Measurements from ENCODE around the gene PEAK1. TPM values are rescaled to one million over a fixed set of nuclear protein-coding genes. Genes with fewer than 3 reads are reported as not detected.

The PEAK1 gene
- total RNA-seq, 2 donors from 2014 or later, result 25.4 to 38.4 TPM

DNA sequence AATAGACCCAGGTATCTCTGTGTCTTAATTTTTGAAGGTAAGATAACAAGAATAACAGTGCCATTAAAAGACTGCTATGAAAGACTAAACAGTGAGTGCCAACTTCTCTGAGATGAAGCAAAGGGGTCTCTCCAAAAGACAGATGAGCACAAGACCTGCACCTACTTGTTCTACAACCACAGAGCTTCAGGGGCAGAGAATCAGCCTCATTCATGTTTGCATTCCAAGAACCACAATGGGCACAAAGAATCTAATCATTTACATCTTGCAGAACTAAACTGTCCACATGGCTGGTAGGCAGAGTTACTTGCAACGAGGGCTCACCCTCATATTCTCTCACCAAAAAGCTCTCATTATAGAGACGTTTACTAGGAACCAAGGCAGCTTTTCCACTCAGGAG lies 83.9 kb downstream of the PEAK1 start:
- Histone ChIP-seq H3K27me3 (ENCODE audit: control insufficient read depth, insufficient read depth, low read length, poor library complexity, severe bottlenecking) (no peaks in the 10 kb centered on the region), H3K9me3 (ENCODE audit: control insufficient read depth, low read length) (peaks cover 2% of the 10 kb centered on the region), H3K4me3 (ENCODE audit: low read length) (no peak overlapping the region), H3K4me1 (ENCODE audit: control insufficient read depth, insufficient read depth, low read length) (no peaks in the 10 kb centered on the region), H3K9ac (ENCODE audit: extremely low read depth, low read length, poor library complexity, severe bottlenecking) (no peak overlapping the region), H3K36me3 (ENCODE audit: control insufficient read depth, insufficient read depth, low read length) (no peaks in the 10 kb centered on the region), H3K27ac (ENCODE audit: low read depth, low read length) (no peak overlapping the region)
- DNase-seq, result no peak
- no peak overlapping the region for H3K27ac Mint-ChIP-seq
- peaks cover 2% of the 10 kb centered on the region for H3K9me3 Mint-ChIP-seq
- H3K27me3 Mint-ChIP-seq (ENCODE audit: insufficient read depth), result no peaks in the 10 kb centered on the region
- TF ChIP-seq CTCF (conservative IDR thresholded peaks at IDR 0.05), result no peak
- 88% methylated on average over 2 of the region's 2 CpGs; no CpG with 5 or more reads in 1 of the 2 experiments for WGBS, 2 experiments (ENCODE audit: insufficient coverage in 1 of 2, insufficient read length in 1 of 2)
- H3K4me3 Mint-ChIP-seq, result no peak overlapping the region
- H3K4me1 Mint-ChIP-seq, result no peaks in the 10 kb centered on the region
- no peaks in the 10 kb centered on the region for H3K36me3 Mint-ChIP-seq (ENCODE audit: low read depth)

DNA sequence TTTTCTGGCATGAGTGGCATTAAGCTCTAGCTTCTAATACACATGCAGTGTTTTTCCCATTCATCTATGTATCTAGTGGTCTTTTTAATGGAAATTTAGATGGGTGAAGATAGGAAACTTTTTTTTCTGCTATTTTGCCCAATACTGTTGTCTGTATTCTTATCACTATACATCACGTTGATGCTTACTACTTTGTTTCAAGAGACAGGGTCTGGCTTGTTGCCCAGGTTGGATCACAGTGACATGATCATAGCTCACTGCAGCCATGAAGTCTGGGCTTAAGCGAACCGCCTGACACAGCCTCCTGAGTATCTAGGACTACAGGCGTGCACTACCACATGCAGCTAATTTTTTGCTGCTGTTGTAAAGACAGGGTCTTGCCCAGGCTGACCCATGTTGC lies 84.6 kb downstream of the PEAK1 start:
- Mint-ChIP-seq H3K4me3 (no peak overlapping the region), H3K27ac (no peak overlapping the region), H3K4me1 (no peaks in the 10 kb centered on the region), H3K27me3 (ENCODE audit: insufficient read depth) (no peaks in the 10 kb centered on the region), H3K9me3 (no peaks in the 10 kb centered on the region), H3K36me3 (ENCODE audit: low read depth) (no peaks in the 10 kb centered on the region)
- no peak overlapping the region for H3K27ac ChIP-seq (ENCODE audit: low read depth, low read length)
- no peaks in the 10 kb centered on the region for H3K4me1 ChIP-seq (ENCODE audit: control insufficient read depth, insufficient read depth, low read length)
- no peaks in the 10 kb centered on the region for H3K9me3 ChIP-seq (ENCODE audit: control insufficient read depth, low read length)
- H3K4me3 ChIP-seq (ENCODE audit: low read length), result no peak overlapping the region
- DNase-seq, result no peak
- no peaks in the 10 kb centered on the region for H3K27me3 ChIP-seq (ENCODE audit: control insufficient read depth, insufficient read depth, low read length, poor library complexity, severe bottlenecking)
- no peak for TF ChIP-seq CTCF (conservative IDR thresholded peaks at IDR 0.05)
- no peaks in the 10 kb centered on the region for H3K36me3 ChIP-seq (ENCODE audit: control insufficient read depth, insufficient read depth, low read length)
- H3K9ac ChIP-seq (ENCODE audit: extremely low read depth, low read length, poor library complexity, severe bottlenecking), result no peak overlapping the region
- WGBS, 2 experiments (ENCODE audit: insufficient coverage in 1 of 2, insufficient read length in 1 of 2), result 96 to 100% methylated on average over 3 to 4 of the region's 4 CpGs

DNA sequence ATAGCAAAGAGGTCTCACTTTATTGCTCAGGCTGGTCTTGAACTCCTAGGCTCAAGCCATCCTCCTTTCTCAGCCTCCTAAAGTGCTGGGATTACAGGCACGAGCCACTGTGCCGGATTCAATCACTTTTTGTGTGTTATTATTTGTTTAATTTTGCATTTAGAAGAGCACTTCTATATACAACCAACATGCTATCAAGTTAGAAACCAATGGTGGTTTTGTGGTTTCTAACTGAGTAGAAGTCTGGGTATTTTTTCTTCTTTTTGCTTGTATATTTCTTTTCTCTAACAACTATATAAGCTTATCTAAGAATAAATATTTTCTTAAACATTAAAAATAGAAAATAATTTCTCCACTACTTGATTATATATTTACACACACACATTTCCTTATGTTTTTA lies 86.7 kb downstream of the PEAK1 start:
- H3K4me1 ChIP-seq (ENCODE audit: control insufficient read depth, insufficient read depth, low read length), result no peaks in the 10 kb centered on the region
- Mint-ChIP-seq H3K9me3 (no peaks in the 10 kb centered on the region), H3K27ac (no peak overlapping the region), H3K27me3 (ENCODE audit: insufficient read depth) (no peaks in the 10 kb centered on the region), H3K36me3 (ENCODE audit: low read depth) (no peaks in the 10 kb centered on the region), H3K4me3 (no peak overlapping the region), H3K4me1 (peaks cover 4% of the 10 kb centered on the region)
- no peak overlapping the region for H3K9ac ChIP-seq (ENCODE audit: extremely low read depth, low read length, poor library complexity, severe bottlenecking)
- no peaks in the 10 kb centered on the region for H3K9me3 ChIP-seq (ENCODE audit: control insufficient read depth, low read length)
- no peaks in the 10 kb centered on the region for H3K27me3 ChIP-seq (ENCODE audit: control insufficient read depth, insufficient read depth, low read length, poor library complexity, severe bottlenecking)
- no peak overlapping the region for H3K4me3 ChIP-seq (ENCODE audit: low read length)
- no peak for TF ChIP-seq CTCF (conservative IDR thresholded peaks at IDR 0.05)
- no peaks in the 10 kb centered on the region for H3K36me3 ChIP-seq (ENCODE audit: control insufficient read depth, insufficient read depth, low read length)
- DNase-seq, result no peak
- no CpG with 5 or more reads among the region's 2 CpGs for WGBS, 2 experiments (ENCODE audit: insufficient coverage in 1 of 2, insufficient read length in 1 of 2)
- H3K27ac ChIP-seq (ENCODE audit: low read depth, low read length), result no peak overlapping the region

Data from endodermal cell (in vitro differentiated cells).